ENCODE measurements around the gene LHX4.

The LHX4 gene

DNA sequence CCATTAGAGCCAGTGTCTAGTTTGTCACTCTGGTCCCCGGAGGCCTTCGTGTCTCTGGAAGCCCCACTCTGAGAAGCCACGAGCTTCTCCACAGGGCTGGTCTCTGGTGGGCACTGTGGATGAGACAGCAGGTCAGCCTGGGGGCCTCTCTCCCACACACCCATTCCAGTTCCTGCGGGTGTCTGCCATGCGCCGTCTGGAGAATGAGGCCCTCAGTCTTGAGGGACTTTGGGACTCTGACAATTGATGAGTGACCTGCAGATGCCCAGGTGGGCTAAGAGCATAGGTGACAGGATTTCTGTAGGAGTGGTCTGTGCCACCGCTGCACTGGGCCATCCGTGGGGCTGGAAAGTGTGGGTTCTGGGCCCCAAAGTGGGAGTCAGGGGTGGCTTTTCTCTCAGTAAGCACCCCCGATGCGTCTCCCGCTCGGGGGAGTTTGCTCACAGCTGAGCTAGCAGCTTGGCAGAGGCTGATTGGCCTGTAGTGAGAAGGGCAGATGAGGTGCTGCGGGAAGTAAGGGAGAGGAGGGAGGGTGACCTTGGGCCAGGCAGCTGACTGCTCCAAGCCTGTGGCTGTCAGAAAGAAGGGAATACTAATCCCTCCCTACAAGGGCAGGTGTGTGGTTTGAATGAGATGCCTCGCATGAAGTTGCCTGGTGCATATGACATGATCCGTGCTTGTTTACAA, 26.4 kb downstream of the LHX4 start:
- DNase-seq = no peak

DNA sequence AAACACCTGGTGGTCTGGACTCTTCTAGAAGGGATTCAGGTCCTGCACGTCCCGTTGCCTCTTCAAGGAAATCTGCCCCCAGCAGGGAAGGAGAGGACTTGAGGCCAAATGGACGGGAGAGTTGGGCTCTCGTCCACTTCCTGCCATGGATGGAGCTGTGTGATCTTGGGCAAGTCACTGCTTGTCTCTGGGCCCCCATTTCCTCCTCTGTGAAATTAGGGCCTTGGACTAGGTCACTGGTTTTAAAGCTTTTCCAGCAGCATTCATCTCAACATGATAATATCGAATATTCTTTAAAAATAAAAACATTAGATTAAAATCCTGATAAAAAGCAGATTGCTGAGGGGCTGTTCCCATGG, 26.9 kb downstream of the LHX4 start:
- no peak for DNase-seq

DNA sequence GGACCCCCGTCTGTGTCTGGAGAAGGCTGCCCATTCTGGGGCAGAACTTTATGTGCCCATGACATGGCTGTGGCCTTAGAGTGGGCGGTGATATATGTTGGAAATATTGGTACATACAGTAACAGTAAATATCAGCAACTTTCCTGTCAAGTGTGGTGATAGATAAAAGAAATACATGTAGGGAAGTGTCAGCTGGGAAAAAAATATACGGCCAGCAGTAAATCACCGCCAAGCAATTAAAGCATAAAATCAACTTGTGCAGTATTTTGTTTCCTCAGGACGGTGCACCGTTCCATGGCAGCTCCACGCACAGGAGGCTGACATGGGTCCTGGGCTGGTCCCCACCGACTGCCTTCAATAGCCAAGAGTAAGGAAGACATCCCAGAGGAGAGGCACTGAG, 27.4 kb downstream of the LHX4 start:
- no peak for DNase-seq

DNA sequence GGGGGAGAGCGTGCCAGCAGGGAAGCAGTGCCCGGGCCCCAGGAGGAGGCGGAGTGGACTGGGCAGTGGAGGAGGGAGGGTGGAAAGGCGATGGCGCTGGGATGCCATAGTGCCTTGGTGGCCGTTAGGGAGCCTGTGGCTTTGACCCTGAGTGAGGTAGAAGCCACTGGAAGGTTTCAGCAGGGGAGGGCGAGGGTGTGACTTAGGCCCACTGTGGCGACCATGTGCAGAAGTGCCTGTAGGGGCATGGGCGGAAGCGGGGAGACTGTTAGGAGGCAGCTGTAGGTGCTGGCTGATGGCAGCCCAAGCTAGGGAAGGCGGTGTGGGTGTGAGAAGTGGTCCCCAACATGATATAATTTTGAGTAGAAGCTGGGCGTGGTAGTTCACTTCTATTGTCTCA, 28.2 kb downstream of the LHX4 start:
- DNase-seq = no peak

DNA sequence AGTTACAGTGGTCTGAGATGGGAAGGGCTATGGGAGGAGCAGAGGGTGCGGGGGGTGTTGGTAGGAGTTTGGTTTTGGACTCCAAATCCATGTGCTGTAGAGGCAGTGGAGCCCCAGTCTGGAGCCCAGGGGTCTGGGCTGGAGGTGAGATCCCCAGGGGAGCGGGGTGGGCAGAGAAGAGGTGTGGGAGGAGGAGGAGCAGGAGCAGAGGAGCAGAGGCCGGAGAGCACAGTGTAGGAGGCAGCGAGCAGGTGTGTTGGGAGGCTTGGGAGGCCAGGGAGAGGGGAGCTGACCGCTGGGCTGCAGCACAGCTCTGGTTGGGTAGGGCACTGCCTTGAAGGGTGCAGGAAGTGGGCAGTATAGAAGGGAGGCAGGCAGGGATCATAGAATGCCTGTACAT, 28.9 kb downstream of the LHX4 start:
- DNase-seq = no peak

DNA sequence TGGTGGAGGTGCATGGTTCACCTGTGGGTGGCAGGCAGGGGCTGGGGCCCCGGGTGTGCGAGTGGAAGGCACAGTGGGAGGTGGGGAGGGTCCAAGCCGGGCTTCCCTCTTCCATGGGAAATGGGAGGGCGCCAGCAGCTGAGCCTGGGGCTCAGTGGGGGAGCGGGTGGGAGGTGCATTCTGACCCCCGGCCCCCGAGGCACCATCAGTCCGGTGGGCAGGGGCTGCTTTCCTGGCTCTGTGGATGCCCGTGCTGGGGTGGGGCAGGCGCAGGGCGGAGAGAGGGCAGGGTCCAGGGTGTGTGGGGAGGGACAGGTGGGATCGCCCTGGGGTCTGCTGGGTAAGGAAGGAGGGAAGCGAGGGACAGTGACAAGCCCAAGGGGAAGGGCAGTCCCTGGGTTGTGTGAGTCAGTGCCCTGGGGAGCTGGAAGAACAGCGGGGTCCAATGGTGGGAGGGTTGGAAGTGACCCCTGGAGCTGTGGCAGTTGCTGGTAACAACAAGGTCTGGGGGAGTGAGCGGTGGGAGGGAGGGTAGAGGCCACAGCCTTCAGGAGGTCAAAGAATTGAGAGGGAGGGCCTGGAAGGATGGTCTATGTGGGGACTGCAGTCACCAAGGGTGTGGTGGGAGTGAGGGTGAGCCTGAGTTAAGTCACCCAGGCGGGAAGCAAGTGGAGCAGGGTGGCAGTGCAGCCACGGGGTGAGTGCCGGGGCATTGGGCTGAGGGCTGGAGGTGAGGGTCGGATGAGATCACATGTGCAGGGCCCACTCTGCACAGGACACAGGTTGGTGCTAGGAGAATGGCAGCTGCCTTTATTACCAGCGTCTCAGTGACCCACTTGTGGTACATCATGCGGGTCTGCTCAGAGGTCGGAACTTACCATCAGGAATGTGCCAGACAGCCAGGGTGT, 29.6 kb downstream of the LHX4 start:
- no peak for DNase-seq

DNA sequence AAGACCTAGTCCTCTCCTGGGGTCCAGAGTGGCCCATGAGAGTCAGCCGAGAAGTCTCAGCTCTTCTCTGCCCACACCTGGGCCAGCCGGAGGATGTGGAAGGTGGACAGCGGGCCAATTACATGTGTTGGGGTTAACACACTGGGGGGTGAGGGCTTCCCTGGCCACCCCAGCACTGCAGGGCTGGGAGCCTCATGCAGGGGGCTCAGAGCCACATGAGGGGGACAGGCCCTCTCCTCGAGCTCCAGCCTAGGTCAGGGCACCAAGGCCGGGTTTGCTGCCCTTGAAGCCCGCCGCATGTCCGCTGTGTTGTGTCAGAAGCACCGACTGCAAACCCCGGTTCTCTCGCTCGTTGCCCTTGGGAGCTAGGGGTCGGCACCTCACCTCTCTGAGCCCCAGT, 30.5 kb downstream of the LHX4 start:
- DNase-seq = no peak

DNA sequence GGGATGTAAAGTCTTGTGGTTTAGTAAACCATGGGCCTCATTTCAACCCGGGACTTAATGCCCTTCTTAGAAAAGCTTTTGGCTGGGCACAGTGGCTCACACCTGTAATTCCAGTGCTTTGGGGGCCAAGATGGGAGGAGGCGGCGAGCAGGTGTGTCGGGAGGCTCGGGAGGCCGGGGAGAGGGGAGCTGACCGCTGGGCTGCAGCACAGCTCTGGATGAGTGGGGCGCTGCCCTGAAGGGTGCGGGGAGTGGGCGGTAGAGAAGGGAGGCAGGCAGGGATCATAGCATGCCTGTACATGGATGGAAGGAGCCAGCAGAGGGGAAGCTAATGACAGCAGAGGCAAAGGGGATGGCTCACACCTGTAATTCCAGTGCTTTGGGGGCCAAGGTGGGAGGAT, 31.0 kb downstream of the LHX4 start:
- no peak for DNase-seq

DNA sequence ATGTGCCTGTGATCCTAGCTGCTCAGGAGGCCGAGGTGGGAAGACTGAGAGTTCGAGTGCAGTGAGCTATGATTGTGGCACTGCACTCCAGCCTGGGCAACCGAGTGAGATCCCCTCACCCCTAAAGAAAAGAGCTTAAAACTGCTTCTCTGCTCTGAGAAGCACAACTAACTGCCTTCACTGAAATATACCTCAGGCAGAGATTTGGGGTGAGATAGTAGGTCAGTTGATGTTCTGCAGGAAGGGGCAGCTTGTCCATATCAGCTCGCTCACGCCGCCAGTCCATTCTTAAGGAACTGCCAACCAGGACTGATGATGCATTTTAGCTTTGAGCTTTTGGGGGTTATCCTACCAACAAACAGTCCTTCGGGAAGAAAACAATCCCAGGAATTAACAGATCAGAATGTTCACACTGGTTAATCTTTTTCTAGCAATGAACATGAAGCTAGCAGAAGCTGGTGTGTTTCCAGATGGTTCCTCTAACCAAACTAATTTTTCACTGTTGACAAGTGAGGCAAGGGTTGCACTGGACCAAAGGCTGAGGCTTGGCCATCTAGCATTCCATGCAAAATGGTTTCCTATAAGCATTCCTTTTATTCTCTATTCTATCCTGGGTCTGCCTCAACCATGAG, 31.6 kb downstream of the LHX4 start:
- no peak for DNase-seq

DNA sequence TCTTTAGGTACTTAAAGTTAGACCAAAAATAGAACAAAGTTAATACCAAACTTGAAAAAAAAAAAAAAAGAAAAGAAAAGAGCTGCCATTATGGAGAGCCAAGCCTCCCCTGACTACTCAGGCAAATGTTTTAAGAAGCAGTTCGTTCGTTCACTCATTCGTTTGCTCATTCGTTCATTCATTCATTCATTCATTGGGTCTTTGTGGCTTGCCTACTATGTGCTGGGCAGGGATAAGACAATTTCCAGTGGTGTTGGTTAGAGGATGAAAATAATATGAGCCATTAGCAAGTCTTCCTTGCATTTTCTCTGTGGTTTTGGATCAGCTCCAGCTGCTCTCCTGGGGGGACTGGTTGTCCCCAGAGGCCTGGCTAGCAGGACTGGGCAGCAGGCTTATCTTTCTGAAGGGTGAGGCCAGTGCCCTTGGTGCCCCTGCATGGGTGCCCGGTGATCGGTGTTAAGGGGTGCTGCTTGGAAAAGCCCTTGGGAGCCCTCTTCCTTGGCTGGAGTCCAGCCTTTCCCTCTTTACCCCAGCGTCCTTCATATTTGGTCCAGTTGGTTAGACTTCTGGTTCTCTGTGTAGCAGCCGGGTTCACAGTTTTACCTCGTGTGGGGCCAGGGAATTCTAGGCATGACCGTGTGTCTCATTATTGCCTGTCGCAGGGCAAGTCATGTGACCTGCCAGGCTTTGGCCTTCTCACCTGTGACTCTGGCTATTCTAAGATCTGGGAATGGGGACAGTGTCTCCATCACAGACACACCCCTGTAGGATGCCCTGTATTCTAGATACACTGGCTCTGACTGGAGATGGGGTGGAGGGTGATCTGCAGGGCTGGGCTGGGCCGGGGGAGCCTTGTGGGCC, 32.8 kb downstream of the LHX4 start:
- no peak for DNase-seq

DNA sequence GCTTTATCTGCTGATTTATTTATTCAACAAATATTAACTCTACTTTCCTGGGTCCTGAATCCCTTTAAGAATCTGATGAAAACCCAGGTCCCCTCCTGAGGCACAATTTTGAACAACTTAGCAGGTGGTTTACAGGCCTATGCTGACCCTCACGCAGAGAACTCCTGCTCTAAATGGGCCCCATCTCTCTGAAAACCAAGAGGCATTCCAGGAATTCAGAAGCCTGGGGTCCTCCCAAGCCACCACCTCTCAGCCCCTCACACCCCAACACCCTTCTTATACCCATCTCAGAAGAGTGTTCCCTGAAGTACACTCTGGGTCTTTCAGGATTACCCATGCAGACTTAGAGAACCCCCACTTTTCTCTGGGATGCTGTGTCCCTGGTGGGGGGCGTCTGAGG, 34.5 kb downstream of the LHX4 start:
- no peak for DNase-seq

DNA sequence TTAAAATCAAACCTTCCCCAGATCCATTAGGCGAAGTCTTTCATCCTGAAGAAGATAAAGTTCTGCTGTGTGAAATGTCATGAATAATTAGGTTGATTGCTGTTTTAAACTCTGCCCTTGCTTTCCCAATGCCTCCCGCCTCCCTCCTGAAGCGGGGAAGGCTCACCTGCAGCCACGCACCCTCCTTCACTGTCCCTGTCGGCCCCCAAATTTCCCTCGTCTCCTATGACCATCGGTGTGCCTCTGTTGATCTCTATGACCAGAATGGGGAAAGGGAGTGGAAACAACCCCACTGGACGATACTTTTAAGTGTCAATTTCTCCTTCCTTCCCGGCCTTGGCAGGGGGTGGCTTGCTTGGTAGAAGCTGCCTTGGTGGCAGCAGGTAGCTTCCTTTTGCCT, 35.1 kb downstream of the LHX4 start:
- DNase-seq = no peak

DNA sequence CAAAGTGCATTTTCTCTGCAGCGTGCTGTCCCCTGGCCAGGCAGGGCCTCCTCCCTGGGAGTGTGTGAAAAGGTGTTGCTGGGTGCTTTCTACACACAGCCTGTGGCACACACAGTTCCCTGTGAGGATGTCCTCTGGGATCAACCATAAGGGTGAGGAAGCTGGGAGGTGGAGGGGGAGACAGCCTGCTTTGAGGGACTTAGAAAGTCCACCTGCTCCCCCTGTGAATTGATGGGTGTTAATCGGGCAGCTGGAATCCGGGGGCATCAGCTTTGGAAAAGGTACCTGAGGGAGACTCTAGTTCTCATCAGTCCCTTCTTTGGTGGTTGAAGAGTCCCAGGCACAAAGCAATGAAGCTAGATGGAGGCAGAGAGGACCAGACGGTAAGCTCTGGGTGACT, 35.8 kb downstream of the LHX4 start:
- no peak for DNase-seq

DNA sequence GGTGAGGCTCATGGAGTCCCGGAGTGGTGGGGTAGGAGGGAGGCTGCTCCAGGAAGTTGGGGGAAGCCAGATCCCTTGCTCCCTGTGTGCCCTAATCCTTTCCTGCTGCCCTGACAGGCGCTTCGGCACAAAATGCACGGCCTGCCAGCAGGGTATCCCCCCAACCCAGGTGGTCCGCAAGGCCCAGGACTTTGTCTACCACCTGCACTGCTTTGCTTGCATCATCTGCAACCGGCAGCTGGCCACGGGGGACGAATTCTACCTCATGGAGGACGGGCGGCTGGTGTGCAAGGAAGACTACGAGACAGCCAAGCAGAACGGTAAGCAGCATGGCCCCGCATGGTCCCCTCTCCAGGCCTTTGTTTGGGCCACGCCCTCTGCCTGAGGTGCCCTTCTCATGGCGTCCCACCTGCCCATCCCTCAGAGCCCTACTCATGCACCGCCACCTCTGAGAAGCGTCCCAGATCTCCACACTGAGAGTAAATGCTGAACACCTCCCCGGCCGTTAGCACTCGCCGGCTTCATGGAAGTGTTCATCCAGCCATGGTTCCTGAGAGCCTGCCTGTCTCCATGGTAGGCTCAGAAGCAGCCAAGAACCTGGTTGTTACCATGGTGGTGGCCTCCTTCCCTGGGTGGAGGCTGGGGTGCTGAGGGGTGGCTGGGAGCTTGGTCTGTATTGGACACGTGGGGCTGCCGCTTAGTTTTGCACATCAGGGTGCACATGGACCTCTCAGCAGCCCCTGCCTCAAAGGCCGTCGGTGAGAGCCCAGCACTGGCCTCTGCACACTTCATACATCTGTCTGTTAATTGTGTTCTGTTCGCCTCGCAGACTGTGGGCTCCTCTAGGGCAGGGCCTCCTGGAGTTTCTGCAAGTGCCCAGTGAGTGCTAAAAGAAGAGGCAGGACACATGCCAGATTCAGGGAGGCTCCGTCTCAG, 36.5 kb downstream of the LHX4 start:
- no peak for DNase-seq

DNA sequence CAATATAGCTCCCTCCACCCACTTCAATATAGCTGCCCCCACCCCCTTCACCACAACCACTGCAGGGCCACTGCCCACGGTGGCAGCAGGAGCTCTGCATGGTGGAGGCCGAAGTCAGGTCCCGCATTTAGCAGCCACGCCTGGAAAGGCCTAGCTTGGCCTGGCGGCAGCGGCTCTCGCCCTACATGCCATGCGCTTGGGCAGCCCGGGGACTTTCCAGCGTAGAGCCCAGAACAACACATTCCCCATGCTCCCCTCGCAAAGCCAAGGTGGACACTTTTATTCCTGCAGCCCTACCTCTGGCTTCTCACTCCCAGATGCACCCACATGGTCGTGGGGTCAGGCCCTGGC, 37.1 kb downstream of the LHX4 start:
- no peak for DNase-seq

DNA sequence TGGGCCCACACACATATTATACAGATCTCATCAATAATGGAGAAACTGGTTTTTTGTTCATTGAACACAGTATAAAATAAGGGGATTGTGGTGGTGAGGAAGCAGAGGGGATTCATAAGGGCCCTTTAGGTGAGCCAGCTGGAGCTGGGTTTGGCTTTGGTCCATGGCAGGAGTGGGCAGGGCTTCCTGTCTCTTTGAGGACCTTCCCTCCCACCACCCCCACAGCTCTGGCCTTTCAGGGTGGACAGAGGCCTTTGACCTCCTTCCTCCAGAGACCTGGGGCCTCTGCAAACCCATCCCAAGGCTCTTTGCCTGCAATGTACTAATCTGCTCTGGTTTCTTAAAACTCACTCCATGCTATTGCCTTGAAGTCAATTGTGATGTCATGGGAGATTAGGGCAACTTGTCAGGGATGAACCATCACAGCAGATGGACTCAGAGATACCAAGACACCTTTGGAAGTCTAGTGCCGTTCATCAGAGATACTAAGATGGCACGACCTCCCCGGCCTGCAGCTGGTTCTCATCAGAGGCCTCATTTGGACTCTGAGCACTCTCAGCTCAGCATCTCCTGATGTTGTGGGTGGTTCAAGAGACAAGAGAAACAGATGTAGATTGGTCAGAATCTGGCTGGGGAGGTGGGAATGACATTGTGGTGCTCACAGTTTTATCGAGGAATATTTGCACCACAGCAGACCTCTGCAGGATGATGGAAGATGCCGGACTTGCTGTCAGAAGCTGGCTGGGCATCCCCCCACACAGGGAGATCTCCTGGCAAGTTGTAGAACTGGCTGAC, 37.9 kb downstream of the LHX4 start:
- no peak for DNase-seq

DNA sequence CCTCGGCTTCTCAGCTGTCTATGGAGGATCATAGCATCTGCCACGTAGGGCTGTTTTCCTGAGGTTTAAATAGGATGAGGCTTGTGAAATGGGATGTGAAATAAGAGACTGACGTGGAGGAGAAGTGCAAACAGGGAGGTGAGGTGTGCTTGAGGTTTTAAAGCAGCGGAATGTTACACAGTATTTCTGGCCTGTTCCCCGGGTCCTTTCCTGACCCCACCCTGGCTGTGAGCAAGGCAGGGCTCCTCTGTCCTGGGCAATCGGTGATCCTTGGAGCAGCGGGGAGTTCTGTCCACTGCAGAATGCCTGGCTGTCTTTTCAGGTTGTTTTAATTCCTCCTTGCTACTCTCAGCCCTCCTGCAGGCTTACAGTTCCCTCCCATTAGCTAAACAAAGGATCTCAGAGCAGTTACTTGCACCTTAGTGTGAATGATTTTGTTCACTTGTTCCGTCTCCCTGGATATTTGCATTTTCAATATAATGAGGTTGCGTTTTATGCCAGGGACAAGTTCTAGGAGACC, 38.6 kb downstream of the LHX4 start:
- DNase-seq = no peak

DNA sequence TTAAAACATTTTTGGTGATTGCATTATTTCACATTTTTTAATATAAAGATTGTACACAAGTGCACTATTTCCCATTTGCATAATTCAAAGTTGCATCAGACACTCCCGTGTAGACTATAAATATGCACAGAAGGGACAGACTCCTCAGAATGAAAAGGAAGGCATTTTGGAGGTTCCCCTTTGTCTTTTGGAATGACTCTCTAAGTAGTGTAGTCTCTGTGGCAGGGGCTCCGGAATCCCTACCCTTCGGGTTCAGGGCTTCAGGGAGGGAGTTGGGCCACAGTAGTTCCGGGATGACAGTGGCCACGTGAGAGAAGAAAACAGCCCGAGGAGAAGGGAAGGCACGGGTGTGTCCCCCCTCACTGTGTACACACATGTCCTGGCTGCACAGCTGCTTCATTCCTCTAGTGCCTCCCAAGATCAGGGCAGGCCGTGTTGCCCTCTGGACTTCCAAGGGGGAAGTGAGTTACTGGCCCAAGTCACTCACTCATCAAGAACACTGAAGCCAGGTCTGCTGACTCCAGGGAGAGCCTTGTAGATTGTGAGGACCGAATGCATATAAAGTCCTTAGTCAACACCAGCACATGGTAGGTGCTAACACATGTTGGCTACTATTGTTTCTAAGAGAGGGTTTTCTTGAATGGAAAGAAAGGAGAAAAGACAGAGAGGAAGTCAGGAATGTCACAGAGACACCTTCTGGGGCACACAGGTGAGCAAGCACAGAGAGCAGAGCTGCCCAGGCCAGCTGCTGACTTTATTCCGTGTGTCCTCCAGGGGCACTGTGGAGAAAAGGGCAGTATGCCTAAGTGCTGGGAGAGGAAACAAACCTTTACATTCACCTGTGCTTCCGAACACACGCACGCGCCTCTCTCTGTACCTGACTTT, 39.8 kb downstream of the LHX4 start:
- no peak for DNase-seq
